CD4-positive, alpha-beta T cell treated with Interleukin-12 subunit alpha and Interleukin-12 subunit beta, for 1 hour (primary cell): ENCODE results near the gene KLHL25.

Experiments
- DNase-seq: peaks from one replicate; pipeline ENCODE4 v3.0.0-alpha.2; 2020

Gene KLHL25

DNA sequence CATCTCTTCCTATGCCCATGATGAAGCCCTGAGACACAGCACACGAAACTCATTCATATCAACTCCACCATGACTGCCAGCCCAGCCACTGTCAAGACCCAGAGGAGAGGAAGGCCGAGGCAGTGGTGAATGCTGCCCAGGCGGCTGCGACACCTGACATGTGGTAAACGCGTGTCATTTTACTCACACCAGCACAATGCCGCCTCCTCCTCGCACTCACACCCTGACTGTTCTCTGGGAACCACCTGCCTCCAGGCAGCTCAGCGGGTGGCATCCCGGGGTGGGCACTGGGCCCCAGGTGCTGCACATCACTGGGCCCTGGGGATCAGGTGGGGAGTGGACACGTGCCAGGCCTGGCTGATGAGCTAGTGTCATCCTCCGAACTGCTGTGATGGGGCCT, 21.5 kb downstream of the KLHL25 start:
- no peak for DNase-seq

DNA sequence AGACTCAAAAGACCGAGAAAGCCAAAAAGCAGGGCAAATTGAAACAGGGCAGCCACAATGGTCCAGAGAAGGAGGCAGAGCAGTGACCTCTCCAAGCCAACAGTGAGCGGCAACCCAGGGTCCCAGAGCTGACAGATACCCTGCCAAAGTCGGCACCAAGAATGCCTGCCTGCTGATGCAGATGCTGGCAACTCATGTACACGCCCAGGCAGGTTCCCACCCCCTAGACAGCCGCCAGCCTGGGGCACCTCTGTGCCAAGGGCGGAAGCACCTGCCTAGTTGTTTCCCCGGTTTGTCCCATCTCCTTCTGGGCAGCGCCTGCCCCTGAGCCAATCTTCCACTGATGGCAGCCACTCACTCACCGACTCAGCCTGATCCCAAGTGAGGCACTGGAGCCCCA, 22.1 kb downstream of the KLHL25 start:
- DNase-seq = no peak

DNA sequence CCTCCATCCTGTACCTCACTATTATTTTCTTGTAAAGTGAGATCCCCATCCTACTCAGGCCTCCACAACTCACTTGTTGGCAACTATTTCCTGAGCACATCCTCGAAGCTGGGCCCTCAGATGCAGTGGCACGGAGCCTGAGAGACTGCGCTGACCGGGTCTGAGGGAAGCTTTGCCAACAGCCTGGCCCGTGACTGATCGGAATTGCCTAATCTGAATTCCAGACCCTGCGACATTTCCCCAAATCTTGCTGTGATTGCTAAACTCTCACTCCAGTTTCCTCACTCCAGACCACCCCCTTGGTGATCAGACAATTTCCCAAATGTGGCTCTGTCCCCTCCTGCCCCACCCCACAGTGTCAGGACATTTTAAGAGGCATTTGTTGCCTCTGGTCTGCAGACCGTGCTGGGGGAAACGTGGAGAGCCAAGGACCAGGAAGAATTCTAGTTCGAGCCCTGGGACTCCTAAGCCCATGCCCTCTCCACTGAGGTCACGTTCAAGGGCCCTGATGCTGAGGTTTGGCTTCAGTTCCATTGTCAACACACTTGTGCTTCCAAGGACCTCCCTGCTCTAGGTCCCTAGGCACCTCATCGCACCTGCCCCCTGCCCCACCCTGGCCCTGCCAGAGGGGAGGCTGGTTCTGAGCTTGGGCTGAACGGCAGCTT, 22.8 kb downstream of the KLHL25 start:
- no peak for DNase-seq

DNA sequence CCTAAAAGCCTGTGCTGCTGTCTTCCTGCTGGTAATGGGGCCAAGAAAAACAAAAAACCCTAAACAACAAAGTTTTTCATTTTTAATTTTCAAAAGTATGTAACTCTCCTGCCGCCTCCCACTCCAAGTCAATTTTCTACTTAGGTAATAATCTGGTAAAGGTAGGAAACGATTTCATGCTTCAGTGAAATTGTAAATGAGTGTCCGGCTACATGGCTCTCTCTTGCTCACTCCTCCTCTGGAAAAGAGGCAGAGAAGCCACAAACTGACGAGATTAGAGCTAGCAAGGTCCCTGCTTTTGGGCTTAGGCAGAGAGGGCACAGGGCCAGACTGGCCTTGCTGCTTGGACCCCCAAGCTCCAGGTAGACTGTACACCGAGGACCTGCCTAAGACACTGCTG, 23.5 kb downstream of the KLHL25 start:
- DNase-seq = no peak

DNA sequence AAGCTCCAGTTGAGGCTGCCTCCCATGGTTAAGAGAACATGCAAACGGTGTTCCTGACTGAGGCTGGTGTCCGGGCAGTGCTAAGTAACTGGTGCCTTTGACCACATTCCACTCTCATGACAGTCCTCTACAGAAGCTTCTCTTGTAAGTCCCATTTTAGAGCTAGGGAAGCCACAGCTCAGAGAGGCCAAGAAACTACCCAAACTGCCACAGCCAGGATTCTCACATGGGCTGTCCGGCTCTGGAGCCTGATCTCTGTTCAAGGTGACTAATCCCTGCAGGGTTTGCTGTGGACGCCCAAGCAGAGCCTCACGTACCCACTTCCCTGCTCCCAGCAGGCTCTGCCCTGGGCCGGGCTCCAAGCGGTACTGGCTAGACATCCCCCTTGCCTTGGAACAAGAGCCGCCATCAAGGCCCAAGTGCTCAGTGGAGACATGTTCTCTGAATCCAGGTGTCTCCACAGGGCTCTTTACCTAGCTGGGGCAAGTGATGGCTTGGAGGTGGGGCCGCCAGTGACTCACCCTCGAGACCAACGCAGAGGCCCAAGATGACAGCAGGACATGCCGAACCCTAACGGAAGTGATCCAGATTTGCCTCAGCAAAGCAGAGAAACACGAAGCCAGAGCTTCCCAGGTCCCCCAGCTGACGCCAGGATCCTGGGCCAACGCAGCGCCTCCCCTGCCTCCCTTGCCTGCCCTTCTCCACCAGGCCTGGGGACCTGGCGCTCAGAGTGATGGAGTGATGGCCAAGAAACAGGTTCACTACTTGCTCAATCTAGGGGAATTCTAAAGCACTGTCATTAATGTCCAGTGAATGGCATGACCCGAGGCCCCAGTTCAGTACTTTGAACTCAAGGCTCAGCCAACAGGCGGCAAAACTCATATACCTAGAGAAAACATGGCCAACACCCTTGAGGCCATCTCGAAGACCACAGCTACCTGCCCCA, 24.4 kb downstream of the KLHL25 start:
- no peak for DNase-seq

DNA sequence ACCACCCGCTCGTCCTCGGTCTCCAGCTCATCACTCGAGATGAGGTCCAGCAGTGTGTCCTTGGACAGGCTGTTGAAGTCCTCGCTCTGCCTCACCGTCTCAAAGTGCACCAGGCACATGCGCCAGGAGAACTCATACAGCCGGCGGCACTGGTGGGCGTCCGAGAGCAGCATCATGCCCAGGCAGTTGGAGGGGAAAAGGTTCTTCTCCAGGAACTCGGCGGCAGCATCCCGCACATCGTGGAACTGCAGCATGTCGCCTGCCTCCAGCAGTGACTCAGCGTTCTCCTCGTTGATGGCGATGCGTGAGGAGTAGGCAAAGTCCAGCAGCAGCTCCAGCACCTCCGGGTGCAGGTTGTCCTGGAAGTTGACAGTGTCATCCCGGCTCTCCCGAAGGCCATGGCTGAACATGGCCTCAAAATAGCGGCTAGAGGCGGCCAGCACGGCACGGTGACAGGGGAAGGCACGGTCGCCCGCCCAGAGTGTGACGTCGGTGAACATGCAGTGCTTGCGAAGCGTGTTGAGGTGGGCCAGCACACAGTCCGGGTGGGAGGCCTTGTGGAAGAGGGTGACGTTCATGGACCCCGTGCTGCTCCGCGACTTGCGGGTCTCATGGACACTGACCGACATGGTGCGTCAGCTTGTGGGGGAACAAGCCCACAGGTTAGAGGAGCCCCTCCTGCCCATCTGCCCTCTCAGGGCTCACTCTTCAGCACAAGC, 25.4 kb downstream of the KLHL25 start:
- DNase-seq = no peak

DNA sequence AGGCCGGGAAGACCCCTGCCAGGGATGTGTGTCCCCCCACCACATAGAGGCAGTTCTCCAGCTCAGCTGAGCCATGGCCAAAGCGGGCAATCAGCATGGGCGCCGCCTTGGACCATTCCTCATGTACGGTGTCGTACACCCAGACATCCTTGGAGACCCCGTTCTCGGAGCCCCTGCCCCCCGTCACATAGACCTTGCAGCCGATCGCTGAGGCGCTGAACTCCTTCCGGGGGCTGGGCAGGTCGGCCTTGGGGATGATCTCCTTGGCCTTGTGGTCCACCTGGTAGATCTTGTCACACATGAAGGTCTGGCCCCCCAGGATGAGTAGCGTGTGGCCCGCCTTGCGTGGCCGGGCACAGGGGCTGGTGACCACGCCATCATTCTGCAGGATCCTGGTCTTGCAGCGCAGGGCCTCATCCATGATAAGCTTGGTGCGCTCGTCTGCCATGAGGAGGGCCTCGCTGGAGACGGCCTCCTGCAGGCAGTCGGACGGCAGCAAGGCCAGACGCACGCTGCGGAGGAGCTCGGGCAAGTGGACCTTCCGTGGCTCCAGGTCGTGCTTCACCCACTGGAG, 26.0 kb downstream of the KLHL25 start:
- no peak for DNase-seq

DNA sequence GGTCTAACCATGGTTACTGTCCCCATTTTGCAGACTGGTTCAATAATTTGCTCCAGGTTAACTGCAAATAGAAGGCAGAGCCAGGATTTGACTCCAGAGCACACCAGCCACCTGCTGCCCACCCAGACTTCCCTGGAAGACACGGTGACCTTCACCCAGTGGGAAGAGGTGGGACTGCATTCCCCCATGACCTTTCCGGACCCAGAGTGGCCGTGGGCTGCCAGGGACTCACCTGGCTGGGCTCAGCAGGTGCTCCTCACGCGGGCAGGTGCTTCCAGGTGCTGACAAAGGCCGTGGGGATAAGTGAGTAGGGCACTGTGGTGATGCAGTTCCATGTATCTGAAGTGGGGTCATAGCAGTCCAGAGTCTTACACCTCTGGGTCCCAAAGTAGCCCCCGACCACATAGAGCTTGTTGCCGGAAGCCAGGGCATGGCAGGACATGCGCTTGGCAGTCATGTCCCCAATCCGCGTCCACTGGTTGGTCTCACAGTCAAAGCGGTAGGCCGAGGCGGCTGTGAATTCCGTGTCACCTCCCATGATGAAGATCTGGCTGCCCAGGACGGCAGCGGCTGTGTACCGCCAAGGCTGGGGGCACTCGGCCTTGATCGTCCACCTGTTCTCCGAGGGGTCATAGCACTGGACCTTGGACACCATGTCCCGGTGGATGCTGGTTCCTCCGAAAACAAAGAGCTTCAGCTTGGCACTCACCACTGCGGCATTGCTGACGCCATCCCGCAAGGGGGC, 26.8 kb downstream of the KLHL25 start:
- DNase-seq = no peak

DNA sequence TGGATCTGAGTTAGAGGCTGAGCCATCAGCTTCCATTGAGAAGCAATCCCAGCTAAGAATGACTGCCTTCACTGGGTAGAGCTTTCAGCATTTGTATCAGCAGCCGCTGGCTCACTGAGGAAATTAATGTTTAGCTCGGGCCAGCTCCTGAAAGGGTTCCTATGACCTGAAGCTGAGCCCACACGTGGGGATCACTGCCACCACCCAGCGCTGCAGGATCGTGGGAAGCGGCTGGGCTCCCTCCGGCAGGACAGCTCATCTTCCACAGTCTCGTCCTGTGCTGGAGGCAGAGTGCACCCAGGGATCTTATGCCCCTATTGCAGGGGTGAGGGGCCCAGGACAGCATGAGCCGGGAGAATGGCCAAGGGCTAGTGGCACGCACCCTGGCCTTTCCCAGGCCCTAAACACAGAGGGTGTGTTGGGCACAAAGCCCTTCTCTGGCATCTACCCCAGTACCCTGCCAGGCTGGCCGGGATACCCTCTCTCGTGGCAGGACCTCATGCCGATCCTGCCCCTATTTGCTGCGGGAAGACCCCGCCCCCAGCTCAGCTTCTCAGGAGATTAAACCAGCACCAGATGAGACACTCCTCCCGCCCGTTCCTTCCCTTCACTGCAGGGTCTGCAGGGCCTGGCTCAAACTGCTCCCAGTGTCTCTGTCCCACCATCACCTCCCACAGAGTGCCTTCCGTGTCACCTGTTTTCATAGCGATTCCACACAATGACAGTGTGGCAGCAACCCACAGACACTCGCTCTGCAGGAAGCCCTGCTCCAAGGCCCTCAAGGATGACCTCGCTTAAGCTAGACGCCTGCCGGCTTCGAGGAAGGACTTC, 28.5 kb downstream of the KLHL25 start:
- DNase-seq = no peak

DNA sequence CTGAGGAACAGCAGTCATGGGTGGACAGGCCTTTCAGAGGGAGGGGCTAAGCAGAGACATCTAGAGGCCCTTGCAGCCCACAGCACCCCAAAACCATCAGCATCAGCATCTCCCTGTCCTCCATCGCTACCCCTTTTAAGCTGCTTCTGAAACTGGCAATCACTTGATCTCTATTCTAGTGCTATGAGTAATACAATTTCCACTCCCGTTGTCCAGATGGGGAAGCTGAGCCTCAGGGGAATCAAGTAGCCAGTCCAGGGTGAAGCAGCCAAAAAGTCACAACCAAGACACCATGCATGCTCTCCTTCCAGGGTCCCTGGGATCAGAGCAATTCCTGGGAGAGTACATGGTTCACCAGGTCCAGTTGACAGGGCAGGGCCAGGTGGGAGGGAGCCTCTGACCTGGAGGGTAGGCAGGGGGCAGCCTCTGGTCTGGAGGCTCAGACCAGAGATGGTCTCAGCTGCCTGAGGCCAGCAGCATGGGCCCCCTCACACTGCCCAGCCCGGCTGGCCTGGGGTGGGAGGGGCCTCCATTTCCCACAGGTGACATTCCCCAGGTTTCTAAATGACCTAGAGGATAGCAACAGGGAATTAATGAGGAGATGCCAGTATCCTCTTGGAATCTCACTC, 30.0 kb downstream of the KLHL25 start:
- DNase-seq = no peak

DNA sequence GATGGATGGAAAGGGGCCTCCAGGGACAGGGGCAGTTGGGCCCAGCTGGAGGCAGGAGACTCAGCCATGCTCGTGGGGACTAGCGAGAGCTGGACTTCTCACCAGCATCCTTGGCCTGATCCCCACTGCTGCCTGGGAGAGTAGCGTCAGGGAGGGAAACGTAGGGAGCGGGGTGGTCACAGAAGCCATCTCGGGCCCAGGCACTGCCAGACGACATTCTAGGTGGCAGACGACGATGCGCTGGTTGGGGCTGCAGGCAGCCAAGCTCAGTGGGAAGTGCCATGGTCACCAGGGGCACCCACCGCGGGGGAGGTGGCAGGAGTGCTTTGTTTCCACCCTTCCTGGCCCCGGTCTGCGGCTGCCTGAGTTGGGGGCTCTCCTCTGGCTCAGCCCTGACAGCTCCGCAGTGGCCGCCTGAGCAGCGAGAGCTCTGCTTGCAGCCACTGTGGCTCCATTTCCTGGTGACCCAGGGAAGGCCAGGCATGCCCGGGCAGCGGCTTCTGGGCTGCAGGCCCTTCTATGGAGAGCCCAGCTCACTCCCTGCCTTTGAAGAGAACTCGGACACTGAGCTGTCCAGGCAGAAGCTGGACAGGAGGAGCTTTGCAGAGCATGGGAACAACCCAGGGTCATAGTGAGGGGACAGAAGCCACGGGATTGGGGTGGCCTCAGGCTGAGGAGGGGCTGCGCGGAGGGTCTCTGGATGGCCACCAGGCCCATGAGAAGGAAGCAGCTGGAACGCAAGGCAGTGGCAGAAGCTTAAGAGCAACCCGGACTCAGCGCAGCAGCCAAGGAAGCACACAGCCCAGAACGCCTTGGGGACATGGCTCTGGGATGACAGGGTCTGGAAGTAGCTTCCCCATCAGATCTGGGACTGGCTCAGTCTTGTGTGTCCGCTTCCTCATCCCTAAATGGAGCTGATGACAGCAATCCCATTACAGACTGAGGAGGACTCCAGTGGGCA, 30.8 kb downstream of the KLHL25 start:
- no peak for DNase-seq

DNA sequence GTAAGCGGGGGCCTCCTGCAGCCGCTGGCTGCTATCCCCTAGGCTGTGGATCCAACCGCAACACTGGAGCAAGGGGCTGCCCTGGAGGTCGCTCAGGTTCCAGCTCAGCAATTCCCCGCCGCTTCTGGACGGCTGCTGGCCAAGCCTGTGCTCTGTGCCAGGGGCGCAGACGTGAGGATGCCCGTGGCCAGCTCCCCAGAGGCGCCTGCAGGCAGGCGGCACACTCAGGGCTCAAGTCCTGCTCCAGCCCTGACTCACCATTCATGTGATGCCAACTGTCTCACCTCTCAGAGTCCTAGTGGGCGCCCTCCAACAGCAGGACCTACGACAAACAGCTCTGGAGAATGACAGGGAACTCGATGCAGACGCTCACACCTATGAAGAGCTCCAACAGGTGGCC, 31.6 kb downstream of the KLHL25 start:
- no peak for DNase-seq

DNA sequence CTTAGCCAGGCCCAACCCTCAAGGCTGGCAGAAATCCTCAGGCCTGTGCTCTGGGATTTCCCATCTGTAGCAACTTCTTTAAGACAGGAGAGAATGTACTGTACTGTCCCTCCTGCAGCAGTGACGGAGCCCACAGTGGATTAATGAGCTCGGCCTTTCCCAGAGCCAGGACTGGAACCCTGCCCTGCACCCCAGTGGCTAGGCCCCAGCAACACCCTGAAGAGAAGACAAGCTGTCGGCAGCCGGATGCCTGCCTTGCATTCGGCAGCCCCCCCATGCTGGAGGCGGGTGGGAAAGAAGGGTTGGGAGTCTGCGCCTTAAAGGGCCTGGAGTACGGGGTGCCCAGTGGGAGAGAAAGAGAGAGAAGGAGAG, 32.0 kb downstream of the KLHL25 start:
- no peak for DNase-seq

DNA sequence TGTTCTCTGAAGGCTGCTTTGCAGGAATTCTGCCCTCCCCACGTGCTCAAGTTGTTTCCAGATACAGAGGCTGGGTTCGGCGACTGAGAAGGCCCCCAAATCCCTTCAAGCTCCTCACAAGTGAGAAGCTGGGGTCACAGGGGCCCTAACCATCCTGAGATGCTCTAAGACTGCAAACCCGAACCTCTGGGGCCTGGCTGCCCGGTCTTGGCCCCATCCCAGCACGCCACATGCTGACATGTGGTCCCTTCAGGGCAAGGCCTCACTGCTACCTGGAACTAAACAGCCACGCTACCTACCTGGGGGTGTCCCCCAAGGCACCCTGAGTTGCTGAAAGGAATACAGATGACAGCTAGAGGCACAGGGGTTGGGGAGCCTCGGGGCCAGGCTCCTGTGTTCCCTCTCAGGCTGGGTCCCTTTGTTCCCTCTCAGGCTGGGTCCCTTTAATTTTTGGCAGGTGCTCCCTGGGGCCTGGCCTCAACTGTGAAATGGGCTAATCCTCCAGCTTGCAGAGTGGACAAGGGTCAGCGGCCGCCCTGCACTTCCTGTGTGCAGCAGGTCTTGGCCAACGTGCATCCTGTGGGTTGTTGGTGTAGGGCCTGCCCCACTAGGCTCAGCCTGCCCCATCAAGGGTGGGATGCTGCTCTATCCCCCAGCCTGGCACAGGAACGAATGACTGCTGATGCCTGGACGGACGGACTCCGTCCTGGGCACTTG, 32.5 kb downstream of the KLHL25 start:
- DNase-seq = no peak

DNA sequence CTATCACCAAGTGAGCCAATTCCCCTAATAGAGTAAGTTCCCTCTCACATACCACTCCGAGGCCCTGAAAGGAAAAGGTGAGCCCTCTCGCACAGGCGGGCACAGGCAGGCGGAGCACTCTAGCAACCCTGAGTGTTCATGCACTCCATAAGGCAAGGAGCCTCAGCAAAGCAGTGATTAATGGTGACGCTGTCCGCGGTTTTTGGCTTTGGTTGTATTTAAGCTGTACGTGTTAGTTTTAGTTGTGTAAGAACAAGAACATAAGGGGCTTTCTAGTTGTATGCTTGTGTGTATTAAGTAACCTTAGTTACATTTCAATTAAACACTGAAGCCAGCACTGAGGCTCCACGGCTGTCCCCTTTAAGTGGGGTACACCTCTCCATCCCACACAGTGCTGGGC, 33.1 kb downstream of the KLHL25 start:
- no peak for DNase-seq

DNA sequence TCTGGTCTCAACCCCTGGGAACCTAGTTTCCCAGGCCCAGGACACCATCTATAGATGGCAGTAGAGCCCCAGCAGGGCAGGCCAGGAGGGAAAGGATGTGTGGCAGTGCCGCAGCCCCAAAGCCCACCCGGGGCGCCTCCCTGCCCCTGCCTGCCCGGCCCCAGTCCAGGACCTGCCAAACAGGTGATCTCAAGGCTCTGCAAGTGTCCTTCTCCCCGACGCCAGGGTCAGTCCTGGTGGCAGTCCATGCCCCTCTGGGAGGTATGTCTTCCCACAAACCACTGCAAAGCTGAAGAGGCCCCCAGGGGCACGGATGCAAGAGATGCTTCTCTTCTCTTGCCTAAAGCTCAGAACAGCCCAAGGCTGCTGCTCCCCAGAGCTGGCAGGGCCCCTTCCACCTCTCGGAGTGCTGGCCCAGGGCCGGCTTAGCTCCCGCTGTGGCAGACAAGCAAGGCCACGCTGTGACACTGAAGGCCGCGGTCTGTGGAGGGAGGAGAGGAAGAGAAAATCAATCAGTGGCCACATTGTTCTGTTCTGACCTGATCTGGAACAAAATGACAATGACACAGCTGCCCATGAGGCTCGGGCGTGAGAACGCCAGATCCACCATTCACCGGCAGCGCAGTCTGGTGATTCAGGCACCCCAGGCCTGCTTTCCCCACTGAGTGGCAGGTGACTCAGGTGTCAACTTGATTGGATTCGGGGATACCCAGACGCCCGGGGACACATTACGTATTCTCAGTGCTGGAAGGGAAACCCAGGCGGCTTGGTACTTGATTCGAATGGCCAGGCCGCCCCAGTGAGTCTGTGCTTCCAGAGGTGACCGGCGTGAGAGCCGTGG, 34.0 kb downstream of the KLHL25 start:
- DNase-seq = no peak

DNA sequence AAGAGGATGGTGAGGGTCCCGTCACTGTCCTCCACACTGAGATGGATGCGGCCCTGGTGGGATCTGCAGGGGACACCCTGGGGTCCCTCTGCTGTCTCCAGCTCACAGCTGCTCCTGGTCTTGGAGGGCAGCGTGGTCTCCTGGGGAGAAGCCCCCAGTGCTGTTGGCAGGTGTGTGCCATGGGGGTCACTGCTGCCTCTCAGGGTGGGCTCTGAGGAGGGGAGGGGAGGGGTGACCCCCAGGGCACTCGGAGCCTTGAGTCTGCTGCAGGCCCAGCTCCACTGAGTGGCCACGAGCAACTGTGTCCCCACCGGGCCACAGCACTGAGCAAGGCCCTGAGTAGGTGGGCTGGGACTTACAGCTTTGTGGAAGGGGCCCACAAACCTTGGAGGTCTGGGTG, 34.7 kb downstream of the KLHL25 start:
- DNase-seq = no peak

DNA sequence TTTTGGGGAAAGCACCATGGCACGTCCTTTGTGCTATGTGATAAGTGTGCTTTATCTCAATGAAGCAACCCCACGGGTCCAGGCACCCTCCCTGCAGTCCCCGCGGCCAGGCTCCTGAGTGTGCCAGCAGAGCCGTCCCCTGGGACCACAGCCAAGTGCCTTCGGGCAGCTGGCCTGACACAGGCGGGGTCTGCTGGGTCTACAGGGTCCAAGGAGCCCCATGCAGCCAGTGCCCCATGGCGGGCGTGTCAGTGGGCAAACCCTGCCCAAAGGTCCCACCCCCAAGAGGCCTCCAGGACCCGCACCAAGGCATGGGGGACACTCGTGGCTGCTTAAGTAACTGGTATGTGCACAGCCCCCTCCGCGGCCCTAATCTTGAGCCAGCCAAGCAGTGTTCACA, 35.3 kb downstream of the KLHL25 start:
- no peak for DNase-seq

DNA sequence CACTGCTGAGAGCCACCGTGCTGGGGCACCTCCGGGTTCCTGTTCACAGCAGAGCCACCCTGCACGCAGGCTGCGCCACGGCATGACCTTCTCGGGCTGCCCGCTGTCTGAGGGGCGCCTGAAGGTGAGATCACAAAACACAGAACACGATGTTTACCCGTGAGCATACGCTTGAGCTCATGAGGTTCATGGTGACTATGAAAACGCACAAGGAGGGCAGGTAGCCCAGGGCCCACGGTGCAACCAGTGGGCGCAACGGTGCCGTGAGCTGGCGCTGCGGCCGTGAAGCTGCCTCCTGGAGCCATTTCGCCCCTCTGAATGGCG, 36.1 kb downstream of the KLHL25 start:
- no peak for DNase-seq
